ENCODE data around the gene FAM222B.
A peak's percentile ranks its signal among the peaks of the same experiment; 100 is the strongest.

FAM222B gene

GRCh38 chr17:28712032-28712704, 130.4 kb downstream of the FAM222B start:
- H3K27ac Mint-ChIP-seq, result peak overlapping the region; percentile 99
- no peaks in the 10 kb centered on the region for H3K9me3 Mint-ChIP-seq
- peaks cover 3% of the 10 kb centered on the region for H3K27me3 Mint-ChIP-seq (ENCODE audit: low read depth, poor library complexity)
- peak overlapping the region; percentile 96 for H3K4me3 Mint-ChIP-seq
- DNase-seq, result peak; percentile 57
- peaks cover 37% of the 10 kb centered on the region for H3K36me3 Mint-ChIP-seq (ENCODE audit: low read depth)
- H3K4me1 Mint-ChIP-seq, result peaks cover 64% of the 10 kb centered on the region
- no peak for TF ChIP-seq CTCF (IDR thresholded peaks at IDR 0.05)

- TF ChIP-seq CTCF (IDR thresholded peaks at IDR 0.05), result no peak
- H3K4me3 Mint-ChIP-seq, result peak within 1 kb of the TSS; percentile 96
- peaks cover 66% of the 10 kb centered on the region for H3K4me1 Mint-ChIP-seq
- H3K27me3 Mint-ChIP-seq (ENCODE audit: low read depth, poor library complexity), result peaks cover 3% of the 10 kb centered on the region
- no peaks in the 10 kb centered on the region for H3K9me3 Mint-ChIP-seq
- H3K27ac Mint-ChIP-seq, result peak within 1 kb of the TSS; percentile 100
- H3K36me3 Mint-ChIP-seq (ENCODE audit: low read depth), result peaks cover 37% of the 10 kb centered on the region
- no peak for DNase-seq
These were observed 130.9 kb downstream of the FAM222B start, which contains the start of gene PROCA1 for GRCh38 chr17:28711723-28712031. Gene PROCA1, minus strand, starts transcription at chr17:28711888. Its CDS starts 228 bp downstream, at chr17:28711660.

- TF ChIP-seq CTCF (IDR thresholded peaks at IDR 0.05), result no peak
- peak overlapping the region; percentile 100 for H3K27ac Mint-ChIP-seq
- H3K4me3 Mint-ChIP-seq, result peak overlapping the region; percentile 96
- peaks cover 3% of the 10 kb centered on the region for H3K27me3 Mint-ChIP-seq (ENCODE audit: low read depth, poor library complexity)
- no peaks in the 10 kb centered on the region for H3K9me3 Mint-ChIP-seq
- peak; percentile 97 for DNase-seq
- H3K4me1 Mint-ChIP-seq, result peaks cover 60% of the 10 kb centered on the region
- H3K36me3 Mint-ChIP-seq (ENCODE audit: low read depth), result peaks cover 37% of the 10 kb centered on the region
These were observed 131.5 kb downstream of the FAM222B start for GRCh38 chr17:28710861-28711722.

GRCh38 chr17:28707339-28707720, 135.3 kb downstream of the FAM222B start:
- DNase-seq, result no peak
- H3K36me3 Mint-ChIP-seq (ENCODE audit: low read depth), result peaks cover 11% of the 10 kb centered on the region
- peaks cover 3% of the 10 kb centered on the region for H3K27me3 Mint-ChIP-seq (ENCODE audit: low read depth, poor library complexity)
- peaks cover 39% of the 10 kb centered on the region for H3K4me1 Mint-ChIP-seq
- TF ChIP-seq CTCF (IDR thresholded peaks at IDR 0.05), result no peak
- no peaks in the 10 kb centered on the region for H3K9me3 Mint-ChIP-seq
- peak overlapping the region; percentile 7 for H3K27ac Mint-ChIP-seq
- no peak overlapping the region for H3K4me3 Mint-ChIP-seq

- Mint-ChIP-seq H3K36me3 (ENCODE audit: low read depth) (peaks cover 14% of the 10 kb centered on the region), H3K9me3 (no peaks in the 10 kb centered on the region), H3K4me1 (peaks cover 32% of the 10 kb centered on the region), H3K4me3 (no peak overlapping the region), H3K27ac (peak overlapping the region; percentile 96), H3K27me3 (ENCODE audit: low read depth, poor library complexity) (peaks cover 3% of the 10 kb centered on the region)
- no peak for TF ChIP-seq CTCF (IDR thresholded peaks at IDR 0.05)
- DNase-seq, result no peak
These were observed 135.9 kb downstream of the FAM222B start for GRCh38 chr17:28706471-28707338.

Data from nephron progenitor cell (in vitro differentiated cells).